ENCODE measurements around the gene ZNF574.
"Not testable (repeated sequence)": the region's sequence is repeated elsewhere in the genome, so short reads cannot be mapped to it uniquely, and the experiment has no call there.

The ZNF574 gene

GRCh38 chr19:42075616-42076379, at the start of gene ZNF574:
Gene ZNF574, plus strand, starts transcription at chr19:42076166. Its CDS starts 2,441 bp downstream, at chr19:42078607.
- peak; percentile 96 for DNase-seq

GRCh38 chr19:42028304-42029216, 47.4 kb upstream of the ZNF574 start:
- no peak for DNase-seq

- no peak for DNase-seq
These were observed 45.1 kb upstream of the ZNF574 start for GRCh38 chr19:42030645-42031440.

GRCh38 chr19:42032431-42032830, 43.5 kb upstream of the ZNF574 start:
- no peak for DNase-seq

GRCh38 chr19:42033413-42033812, 42.6 kb upstream of the ZNF574 start:
- no peak for DNase-seq

- peak; percentile 57 for DNase-seq
These were observed 41.1 kb upstream of the ZNF574 start for GRCh38 chr19:42034640-42035391.

GRCh38 chr19:42037649-42038048, 38.3 kb upstream of the ZNF574 start:
- DNase-seq, result no peak

GRCh38 chr19:42038666-42039065, 37.3 kb upstream of the ZNF574 start:
- DNase-seq, result no peak

GRCh38 chr19:42040031-42040430, 35.9 kb upstream of the ZNF574 start:
- DNase-seq, result no peak

GRCh38 chr19:42040491-42040890, 35.5 kb upstream of the ZNF574 start:
- not testable (repeated sequence) for DNase-seq

GRCh38 chr19:42042455-42043170, 33.4 kb upstream of the ZNF574 start:
- no peak for DNase-seq

GRCh38 chr19:42045575-42045974, 30.4 kb upstream of the ZNF574 start:
- DNase-seq, result no peak

- DNase-seq, result no peak
These were observed 27.0 kb upstream of the ZNF574 start for GRCh38 chr19:42048992-42049391.

GRCh38 chr19:42051166-42052115, 24.5 kb upstream of the ZNF574 start:
- DNase-seq, result no peak

GRCh38 chr19:42052241-42052863, 23.6 kb upstream of the ZNF574 start:
- DNase-seq, result no peak

- no peak for DNase-seq
These were observed 22.7 kb upstream of the ZNF574 start for GRCh38 chr19:42053037-42053935.

GRCh38 chr19:42054205-42054604, 21.8 kb upstream of the ZNF574 start:
- DNase-seq, result no peak

- no peak for DNase-seq
These were observed 18.1 kb upstream of the ZNF574 start for GRCh38 chr19:42057846-42058245.

- DNase-seq, result no peak
These were observed 16.8 kb upstream of the ZNF574 start for GRCh38 chr19:42059196-42059595.
